ENCODE data around the gene MINDY4.

DNA sequence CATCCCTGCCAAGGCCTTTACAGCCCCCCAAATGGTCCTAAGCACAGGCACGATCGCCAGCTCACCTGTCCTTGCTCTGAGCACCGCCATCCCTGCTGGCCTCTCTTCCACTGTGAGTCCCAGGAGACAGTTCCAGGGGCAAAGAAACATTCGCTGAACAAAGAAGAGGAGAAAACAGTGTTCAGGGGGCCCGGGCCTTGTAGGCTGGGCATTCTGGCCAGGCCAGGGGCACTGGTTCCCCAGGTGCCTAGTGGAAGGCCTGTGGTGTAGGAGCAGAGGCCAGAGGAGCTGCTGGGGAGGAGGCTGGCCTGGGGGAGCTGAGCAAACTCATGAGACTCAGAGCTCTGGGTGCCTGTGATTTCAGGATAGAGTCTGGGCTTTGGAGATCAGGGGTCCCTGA, 163.0 kb downstream of the MINDY4 start:
- TF ChIP-seq CTCF (conservative IDR thresholded peaks at IDR 0.05 in 1 of 2, IDR thresholded peaks at IDR 0.05 in 1 of 2; ENCODE audit: low read depth in 1 of 2, low read length in 2 of 2), result no peak
- no peak for TF ChIP-seq EZH2 (IDR thresholded peaks at IDR 0.05; ENCODE audit: low read length, missing control alignments)
